ENCODE measurements around the gene PCDHB15. TPM values are rescaled to one million over a fixed set of nuclear protein-coding genes. Genes with fewer than 3 reads are reported as not detected.
A peak's percentile ranks its signal among the peaks of the same experiment; 100 is the strongest.
"Not testable (repeated sequence)": the region's sequence is repeated elsewhere in the genome, so short reads cannot be mapped to it uniquely, and the experiment has no call there.

Gene PCDHB15
- polyA plus RNA-seq, 2 of the 4 experiments (the other 2 are of a cell fraction), result 0.04 to 0.09 TPM

DNA sequence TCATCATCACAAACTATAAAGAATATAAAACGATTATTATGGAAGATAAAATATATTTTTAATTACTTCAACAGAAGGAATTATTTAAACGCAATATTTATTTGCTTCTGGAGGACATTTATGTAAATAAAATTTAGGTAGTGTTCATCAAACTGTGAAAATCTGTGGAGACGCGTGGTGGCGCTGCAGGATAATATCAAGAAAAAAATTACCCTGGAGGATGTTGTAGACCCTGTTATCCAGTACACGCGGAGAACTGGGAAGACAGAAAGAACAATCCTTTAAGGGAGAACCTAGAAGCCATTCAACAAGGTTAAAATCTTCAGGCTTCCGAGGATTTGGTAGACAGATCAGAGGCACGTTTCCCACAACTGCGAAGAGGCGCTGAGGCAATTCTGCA, 36.7 kb upstream of the PCDHB15 start, which contains the start of gene PCDHB12:
Gene PCDHB12 (plus strand): TSS at position 242 of the 400 bp plus-strand sequence. CDS start 189 bp downstream, outside the sequence.
- Histone ChIP-seq H3K4me1 (no peaks in the 10 kb centered on the region), H3K9me3 (peaks cover 8% of the 10 kb centered on the region; the same call in 2 of the 3 replicates), H3K4me3 (no peak within 1 kb of the TSS), H3K4me2 (no peak within 1 kb of the TSS), H3K27ac (no peak within 1 kb of the TSS)
- peak in 1 of 2 experiments; percentile 9 for DNase-seq (ENCODE audit: low read depth in 1 of 2, low spot score in 1 of 2)
- no peak for FAIRE-seq
- POLR2A ChIA-PET, result no interaction called here
- TF ChIP-seq RFX5 (IDR thresholded peaks at IDR 0.05), result no peak
- TF ChIP-seq EHF (CRISPR knock-in tag; IDR thresholded peaks at IDR 0.05), result no peak
- TF ChIP-seq FOSL2 (IDR thresholded peaks at IDR 0.05), result no peak
- TF ChIP-seq FOSL2 (CRISPR knock-in tag; IDR thresholded peaks at IDR 0.05), result no peak
- TF ChIP-seq ZC3H11A (IDR thresholded peaks at IDR 0.05), result no peak
- no peak for TF ChIP-seq RAD21 (conservative IDR thresholded peaks at IDR 0.05 in 1 of 2, IDR thresholded peaks at IDR 0.05 in 1 of 2)
- TF ChIP-seq, protein P1, sequence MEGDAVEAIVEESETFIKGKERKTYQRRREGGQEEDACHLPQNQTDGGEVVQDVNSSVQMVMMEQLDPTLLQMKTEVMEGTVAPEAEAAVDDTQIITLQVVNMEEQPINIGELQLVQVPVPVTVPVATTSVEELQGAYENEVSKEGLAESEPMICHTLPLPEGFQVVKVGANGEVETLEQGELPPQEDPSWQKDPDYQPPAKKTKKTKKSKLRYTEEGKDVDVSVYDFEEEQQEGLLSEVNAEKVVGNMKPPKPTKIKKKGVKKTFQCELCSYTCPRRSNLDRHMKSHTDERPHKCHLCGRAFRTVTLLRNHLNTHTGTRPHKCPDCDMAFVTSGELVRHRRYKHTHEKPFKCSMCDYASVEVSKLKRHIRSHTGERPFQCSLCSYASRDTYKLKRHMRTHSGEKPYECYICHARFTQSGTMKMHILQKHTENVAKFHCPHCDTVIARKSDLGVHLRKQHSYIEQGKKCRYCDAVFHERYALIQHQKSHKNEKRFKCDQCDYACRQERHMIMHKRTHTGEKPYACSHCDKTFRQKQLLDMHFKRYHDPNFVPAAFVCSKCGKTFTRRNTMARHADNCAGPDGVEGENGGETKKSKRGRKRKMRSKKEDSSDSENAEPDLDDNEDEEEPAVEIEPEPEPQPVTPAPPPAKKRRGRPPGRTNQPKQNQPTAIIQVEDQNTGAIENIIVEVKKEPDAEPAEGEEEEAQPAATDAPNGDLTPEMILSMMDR (IDR thresholded peaks at IDR 0.05), result 0 out of 3 replicates have a peak, but pooled peaks have one; percentile 11
- no peak for TF ChIP-seq PHF8 (IDR thresholded peaks at IDR 0.05; ENCODE audit: borderline replicate concordance, low read depth)
- TF ChIP-seq HEYL (CRISPR knock-in tag; IDR thresholded peaks at IDR 0.05), result no peak
- ATAC-seq, result no peak
- 6% methylated on average over 11 of the region's 11 CpGs for WGBS (ENCODE audit: missing lambda C conversion rate)
- CTCF ChIA-PET, result interaction anchor here (0.7 to 1.3 kb wide), 7 partner anchors 9 to 349 kb away, joined by 3 to 5 read pairs (median 3); partner anchors contain the start of genes PCDHB11 and PCDHB6

GRCh38 chr5:141210281-141210680, 34.9 kb upstream of the PCDHB15 start:
- H3K9me3 ChIP-seq; H3K4me2 ChIP-seq; H3K27ac ChIP-seq; FAIRE-seq; ATAC-seq; CTCF ChIA-PET; H3K4me1 ChIP-seq; DNase-seq (ENCODE audit: low read depth in 1 of 2, low spot score in 1 of 2); POLR2A ChIA-PET; H3K4me3 ChIP-seq: not testable (repeated sequence)
- WGBS (ENCODE audit: missing lambda C conversion rate), result 74% methylated on average over 14 of the region's 39 CpGs

- H3K4me2 ChIP-seq; ATAC-seq; H3K4me3 ChIP-seq; DNase-seq (ENCODE audit: low read depth in 1 of 2, low spot score in 1 of 2); H3K27ac ChIP-seq; CTCF ChIA-PET; POLR2A ChIA-PET; H3K4me1 ChIP-seq; H3K9me3 ChIP-seq; FAIRE-seq: not testable (repeated sequence)
- 40% methylated on average over 1 of the region's 27 CpGs for WGBS (ENCODE audit: missing lambda C conversion rate)
Measured at GRCh38 chr5:141210849-141211248, 34.3 kb upstream of the PCDHB15 start.

DNA sequence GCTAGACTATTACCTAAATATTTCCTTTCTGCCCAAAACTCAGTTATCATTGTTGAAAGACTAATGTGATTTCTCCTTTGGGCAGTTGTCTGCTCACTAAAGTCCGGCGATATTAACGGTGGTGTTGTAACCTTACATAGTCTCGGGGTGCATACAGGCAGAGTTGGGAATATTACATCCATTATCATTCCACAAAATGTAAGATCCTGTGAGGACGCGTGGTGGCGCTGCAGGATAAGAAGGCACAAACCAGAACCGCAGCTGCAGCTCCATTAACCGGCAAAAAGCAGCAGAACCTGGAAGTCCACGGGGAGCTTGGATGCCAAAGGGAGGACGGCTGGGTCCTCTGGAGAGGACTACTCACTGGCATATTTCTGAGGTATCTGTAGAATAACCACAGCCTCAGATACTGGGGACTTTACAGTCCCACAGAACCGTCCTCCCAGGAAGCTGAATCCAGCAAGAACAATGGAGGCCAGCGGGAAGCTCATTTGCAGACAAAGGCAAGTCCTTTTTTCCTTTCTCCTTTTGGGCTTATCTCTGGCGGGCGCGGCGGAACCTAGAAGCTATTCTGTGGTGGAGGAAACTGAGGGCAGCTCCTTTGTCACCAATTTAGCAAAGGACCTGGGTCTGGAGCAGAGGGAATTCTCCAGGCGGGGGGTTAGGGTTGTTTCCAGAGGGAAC, 31.4 kb upstream of the PCDHB15 start, which contains the start of gene PCDHB13:
Gene PCDHB13 (plus strand): TSS at position 264 of the 684 bp plus-strand sequence. CDS start 205 bp downstream, at position 469.
- CTCF ChIA-PET, result interaction anchor here (0.8 to 1.4 kb wide), 5 partner anchors 10 to 386 kb away, joined by 3 to 6 read pairs (median 3); partner anchors contain the start of genes PCDHA6, PCDHB10 and PCDHB14
- peaks cover 10% of the 10 kb centered on the region for H3K9me3 ChIP-seq
- POLR2A ChIA-PET, H3K4me1 ChIP-seq, H3K27ac ChIP-seq, H3K4me3 ChIP-seq, FAIRE-seq, H3K4me2 ChIP-seq: not testable (repeated sequence)
- ATAC-seq, result peak; percentile 59 to 73; a peak in 5 of 6 replicates
- DNase-seq (ENCODE audit: low read depth in 1 of 2, low spot score in 1 of 2), result peak in 1 of 2 experiments; percentile 53
- WGBS (ENCODE audit: missing lambda C conversion rate), result 2% methylated on average over 13 of the region's 18 CpGs
- TF ChIP-seq RAD21 (conservative IDR thresholded peaks at IDR 0.05 in 1 of 2, IDR thresholded peaks at IDR 0.05 in 1 of 2), result peak in 1 of 2 experiments; percentile 28; a peak in 1 of 5 replicates

DNA sequence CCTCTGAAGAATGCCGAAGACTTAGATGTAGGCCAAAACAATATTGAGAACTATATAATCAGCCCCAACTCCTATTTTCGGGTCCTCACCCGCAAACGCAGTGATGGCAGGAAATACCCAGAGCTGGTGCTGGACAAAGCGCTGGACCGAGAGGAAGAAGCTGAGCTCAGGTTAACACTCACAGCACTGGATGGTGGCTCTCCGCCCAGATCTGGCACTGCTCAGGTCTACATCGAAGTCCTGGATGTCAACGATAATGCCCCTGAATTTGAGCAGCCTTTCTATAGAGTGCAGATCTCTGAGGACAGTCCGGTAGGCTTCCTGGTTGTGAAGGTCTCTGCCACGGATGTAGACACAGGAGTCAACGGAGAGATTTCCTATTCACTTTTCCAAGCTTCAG, 30.6 kb upstream of the PCDHB15 start:
- DNase-seq (ENCODE audit: low read depth in 1 of 2, low spot score in 1 of 2); H3K9me3 ChIP-seq: not testable (repeated sequence)

DNA sequence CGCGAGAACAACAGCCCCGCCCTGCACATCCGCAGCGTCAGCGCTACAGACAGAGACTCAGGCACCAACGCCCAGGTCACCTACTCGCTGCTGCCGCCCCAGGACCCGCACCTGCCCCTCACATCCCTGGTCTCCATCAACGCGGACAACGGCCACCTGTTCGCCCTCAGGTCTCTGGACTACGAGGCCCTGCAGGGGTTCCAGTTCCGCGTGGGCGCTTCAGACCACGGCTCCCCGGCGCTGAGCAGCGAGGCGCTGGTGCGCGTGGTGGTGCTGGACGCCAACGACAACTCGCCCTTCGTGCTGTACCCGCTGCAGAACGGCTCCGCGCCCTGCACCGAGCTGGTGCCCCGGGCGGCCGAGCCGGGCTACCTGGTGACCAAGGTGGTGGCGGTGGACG, 29.7 kb upstream of the PCDHB15 start:
- H3K4me3 ChIP-seq; DNase-seq (ENCODE audit: low read depth in 1 of 2, low spot score in 1 of 2); POLR2A ChIA-PET; FAIRE-seq; CTCF ChIA-PET; H3K27ac ChIP-seq; H3K4me2 ChIP-seq; H3K4me1 ChIP-seq; ATAC-seq: not testable (repeated sequence)
- 74% methylated on average over 15 of the region's 40 CpGs for WGBS (ENCODE audit: missing lambda C conversion rate)
- peaks cover 11% of the 10 kb centered on the region; the same call in 2 of the 3 replicates for H3K9me3 ChIP-seq

More for the DNA sequence above, 30.6 kb upstream of the PCDHB15 start:
- WGBS (ENCODE audit: missing lambda C conversion rate), result 49% methylated on average over 9 of the region's 12 CpGs
- H3K4me3 ChIP-seq, ATAC-seq, POLR2A ChIA-PET, H3K4me2 ChIP-seq, FAIRE-seq, H3K27ac ChIP-seq, H3K4me1 ChIP-seq: not testable (repeated sequence)
- CTCF ChIA-PET, result interaction anchor here (0.8 to 1.4 kb wide), 2 partner anchors 9 to 22 kb away, joined by 3 to 6 read pairs; partner anchors contain the start of genes PCDHB10 and PCDHB14

GRCh38 chr5:141216035-141216434, 29.2 kb upstream of the PCDHB15 start:
- CTCF ChIA-PET; DNase-seq (ENCODE audit: low read depth in 1 of 2, low spot score in 1 of 2): not testable (repeated sequence)

More at GRCh38 chr5:141216035-141216434, 29.2 kb upstream of the PCDHB15 start:
- H3K4me2 ChIP-seq, H3K4me1 ChIP-seq, ATAC-seq, H3K4me3 ChIP-seq, POLR2A ChIA-PET, FAIRE-seq, H3K27ac ChIP-seq: not testable (repeated sequence)
- H3K9me3 ChIP-seq, result peaks cover 11% of the 10 kb centered on the region; the same call in 2 of the 3 replicates
- WGBS (ENCODE audit: missing lambda C conversion rate), result 39% methylated on average over 10 of the region's 26 CpGs

Data from A549 (cell line).